Measurements from ENCODE around the gene GRIN2A.

The GRIN2A gene

DNA sequence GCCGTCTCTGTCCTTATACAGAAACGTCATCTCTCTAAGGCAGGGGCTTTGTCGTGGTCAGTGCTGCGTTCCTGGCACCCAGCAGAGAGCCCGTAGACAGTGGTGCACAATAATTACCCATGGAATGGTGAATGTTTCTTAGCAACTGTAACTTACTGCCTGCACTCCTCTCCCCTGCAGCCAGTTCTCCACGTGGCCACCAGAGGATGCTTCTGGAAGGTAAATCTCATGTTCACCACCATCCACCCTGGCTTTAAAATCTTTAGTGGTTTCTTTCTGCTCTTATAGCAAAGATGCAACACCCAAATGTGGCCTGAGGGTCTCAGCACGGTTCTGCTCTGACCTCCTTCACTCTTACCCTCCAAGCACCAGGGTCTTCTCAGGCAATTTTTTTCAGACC, 150.8 kb downstream of the GRIN2A start:
- TF ChIP-seq CTCF (IDR thresholded peaks at IDR 0.05; ENCODE audit: poor library complexity, severe bottlenecking) = no peak
- Histone ChIP-seq H3K27me3 (ENCODE audit: insufficient read depth, poor library complexity, severe bottlenecking) (no peaks in the 10 kb centered on the region), H3K9me3 (ENCODE audit: severe bottlenecking) (no peaks in the 10 kb centered on the region), H3K4me1 (ENCODE audit: insufficient read depth, poor library complexity, severe bottlenecking) (no peaks in the 10 kb centered on the region), H3K27ac (ENCODE audit: poor library complexity, severe bottlenecking) (no peak overlapping the region), H3K36me3 (ENCODE audit: low read depth) (no peaks in the 10 kb centered on the region), H3K4me3 (ENCODE audit: severe bottlenecking) (no peak overlapping the region)
- ATAC-seq (ENCODE audit: low read depth) (no peak), DNase-seq (ENCODE audit: low spot score) (no peak)

- Histone ChIP-seq H3K4me1 (ENCODE audit: insufficient read depth, poor library complexity, severe bottlenecking) (no peaks in the 10 kb centered on the region), H3K27me3 (ENCODE audit: insufficient read depth, poor library complexity, severe bottlenecking) (no peaks in the 10 kb centered on the region), H3K9me3 (ENCODE audit: severe bottlenecking) (no peaks in the 10 kb centered on the region), H3K27ac (ENCODE audit: poor library complexity, severe bottlenecking) (no peak overlapping the region), H3K36me3 (ENCODE audit: low read depth) (no peaks in the 10 kb centered on the region), H3K4me3 (ENCODE audit: severe bottlenecking) (no peak overlapping the region)
- TF ChIP-seq CTCF (IDR thresholded peaks at IDR 0.05; ENCODE audit: poor library complexity, severe bottlenecking) = no peak
- ATAC-seq (ENCODE audit: low read depth) (no peak), DNase-seq (ENCODE audit: low spot score) (no peak)
These were observed 153.6 kb downstream of the GRIN2A start for GRCh38 chr16:10028644-10029043.

DNA sequence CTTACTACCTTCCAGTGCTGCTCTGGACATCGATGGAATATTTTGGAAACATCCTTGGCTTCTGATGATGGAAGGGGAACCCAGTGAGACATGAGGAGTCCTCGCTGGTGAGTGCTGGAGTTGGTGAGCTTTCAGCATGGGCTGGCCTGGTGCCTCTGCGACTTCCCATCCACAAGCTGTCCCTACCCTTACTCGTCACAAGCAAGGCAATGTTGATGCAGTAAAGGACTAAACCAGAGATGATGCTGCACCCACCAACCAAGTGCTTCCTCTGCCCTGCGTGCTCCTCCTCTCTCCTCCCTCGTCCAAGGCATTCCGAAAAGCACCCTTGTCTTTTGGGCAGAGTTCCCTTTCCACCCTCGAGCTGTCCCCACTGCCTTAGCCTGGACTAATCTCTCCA, 154.7 kb downstream of the GRIN2A start:
- TF ChIP-seq CTCF (IDR thresholded peaks at IDR 0.05; ENCODE audit: poor library complexity, severe bottlenecking) = no peak
- ATAC-seq (ENCODE audit: low read depth) = no peak
- Histone ChIP-seq H3K9me3 (ENCODE audit: severe bottlenecking) (no peaks in the 10 kb centered on the region), H3K27ac (ENCODE audit: poor library complexity, severe bottlenecking) (no peak overlapping the region), H3K27me3 (ENCODE audit: insufficient read depth, poor library complexity, severe bottlenecking) (no peaks in the 10 kb centered on the region), H3K36me3 (ENCODE audit: low read depth) (no peaks in the 10 kb centered on the region), H3K4me3 (ENCODE audit: severe bottlenecking) (no peak overlapping the region), H3K4me1 (ENCODE audit: insufficient read depth, poor library complexity, severe bottlenecking) (no peaks in the 10 kb centered on the region)
- no peak for DNase-seq (ENCODE audit: low spot score)

- Histone ChIP-seq H3K36me3 (ENCODE audit: low read depth) (no peaks in the 10 kb centered on the region), H3K9me3 (ENCODE audit: severe bottlenecking) (no peaks in the 10 kb centered on the region), H3K27me3 (ENCODE audit: insufficient read depth, poor library complexity, severe bottlenecking) (no peaks in the 10 kb centered on the region), H3K4me3 (ENCODE audit: severe bottlenecking) (no peak overlapping the region), H3K27ac (ENCODE audit: poor library complexity, severe bottlenecking) (no peak overlapping the region), H3K4me1 (ENCODE audit: insufficient read depth, poor library complexity, severe bottlenecking) (no peaks in the 10 kb centered on the region)
- DNase-seq (ENCODE audit: low spot score) (no peak), ATAC-seq (ENCODE audit: low read depth) (no peak)
- no peak for TF ChIP-seq CTCF (IDR thresholded peaks at IDR 0.05; ENCODE audit: poor library complexity, severe bottlenecking)
These were observed 155.6 kb downstream of the GRIN2A start for GRCh38 chr16:10026593-10026992.

GRCh38 chr16:10022098-10022497, 160.1 kb downstream of the GRIN2A start:
- no peaks in the 10 kb centered on the region for H3K9me3 ChIP-seq (ENCODE audit: severe bottlenecking)
- no peaks in the 10 kb centered on the region for H3K36me3 ChIP-seq (ENCODE audit: low read depth)
- no peak overlapping the region for H3K27ac ChIP-seq (ENCODE audit: poor library complexity, severe bottlenecking)
- H3K27me3 ChIP-seq (ENCODE audit: insufficient read depth, poor library complexity, severe bottlenecking) = no peaks in the 10 kb centered on the region
- DNase-seq (ENCODE audit: low spot score) (no peak), ATAC-seq (ENCODE audit: low read depth) (no peak)
- no peaks in the 10 kb centered on the region for H3K4me1 ChIP-seq (ENCODE audit: insufficient read depth, poor library complexity, severe bottlenecking)
- TF ChIP-seq CTCF (IDR thresholded peaks at IDR 0.05; ENCODE audit: poor library complexity, severe bottlenecking) = no peak
- H3K4me3 ChIP-seq (ENCODE audit: severe bottlenecking) = no peak overlapping the region
